Measurements from ENCODE around the gene TP53.

TP53 gene

GRCh38 chr17:7687072-7687907, at the start of gene TP53:
TP53 (minus strand) TSS chr17:7687490; CDS start chr17:7676594, 10,896 bp downstream.
- peak; percentile 88 for DNase-seq (ENCODE audit: low spot score)

DNA sequence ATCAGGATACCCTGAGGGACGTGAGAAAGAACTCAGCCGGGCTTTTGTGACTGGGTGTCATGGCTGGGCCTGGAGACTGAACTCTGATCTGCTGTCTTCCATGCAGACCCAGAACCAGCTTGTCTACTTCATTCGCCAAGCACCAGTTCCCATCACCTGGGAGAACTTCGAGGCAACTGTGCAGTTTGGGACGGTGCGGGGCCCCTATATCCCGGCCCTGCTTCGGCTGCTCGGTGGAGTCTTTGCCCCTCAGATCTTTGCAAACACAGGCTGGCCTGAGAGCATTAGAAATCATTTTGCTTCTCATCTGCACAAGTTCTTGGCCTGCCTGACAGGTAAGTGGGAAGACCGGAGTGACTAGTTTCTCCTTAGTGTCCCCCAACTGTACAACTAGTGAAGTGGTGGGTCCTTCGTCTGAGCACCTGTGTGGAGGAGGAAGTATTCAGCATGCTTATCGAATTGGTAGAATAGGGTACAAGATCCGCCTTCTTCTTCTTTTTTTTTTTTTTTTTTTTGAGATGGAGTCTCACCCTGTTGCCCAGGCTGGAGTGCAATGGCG, 45.8 kb upstream of the TP53 start:
- DNase-seq (ENCODE audit: low spot score), result no peak

GRCh38 chr17:7729816-7730215, 42.5 kb upstream of the TP53 start:
- DNase-seq (ENCODE audit: low spot score), result no peak

DNA sequence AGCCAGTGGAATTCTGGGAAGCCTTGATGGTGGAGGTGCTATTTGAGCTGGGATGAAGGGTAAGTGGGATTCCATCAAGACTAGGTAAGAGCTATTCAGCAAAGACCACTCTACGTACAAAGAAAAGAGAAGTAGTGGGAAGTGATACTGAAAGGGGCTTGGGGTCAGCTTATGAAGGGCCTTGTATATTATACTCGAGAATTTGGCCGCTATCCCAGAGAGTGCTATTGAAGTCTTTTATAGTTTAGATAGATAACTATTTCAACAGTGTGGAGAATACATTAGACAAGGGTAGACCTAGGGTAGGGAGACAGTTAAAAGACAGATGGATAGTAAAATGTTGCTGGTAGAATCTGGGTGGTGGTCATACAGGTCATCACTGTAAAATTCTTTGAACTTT, 40.6 kb upstream of the TP53 start:
- DNase-seq (ENCODE audit: low spot score), result no peak

DNA sequence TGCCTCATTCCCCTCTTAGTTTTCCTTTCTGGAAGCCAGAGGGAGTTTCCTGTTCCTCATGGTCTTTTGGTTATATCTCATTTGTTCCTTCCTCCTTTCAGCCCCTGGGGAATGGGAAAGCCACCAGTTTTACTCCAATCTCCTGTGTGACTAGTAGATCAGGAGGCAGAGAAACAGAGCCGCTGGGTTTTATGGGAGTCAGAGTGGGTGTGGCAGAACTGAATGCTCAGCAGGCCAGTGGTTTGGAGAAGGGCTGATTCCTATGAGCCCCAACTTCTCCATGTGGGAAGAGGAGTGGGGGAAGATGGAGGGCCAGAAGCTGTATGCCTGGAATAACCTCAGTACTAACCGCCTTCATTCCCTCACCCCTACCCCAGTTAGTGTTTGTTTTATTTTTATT, 34.3 kb upstream of the TP53 start:
- no peak for DNase-seq (ENCODE audit: low spot score)

- no peak for DNase-seq (ENCODE audit: low spot score)
These were observed 32.8 kb upstream of the TP53 start for GRCh38 chr17:7720125-7720524.

GRCh38 chr17:7719661-7720060, 32.4 kb upstream of the TP53 start:
- DNase-seq (ENCODE audit: low spot score), result no peak

- DNase-seq (ENCODE audit: low spot score), result no peak
These were observed 30.6 kb upstream of the TP53 start for GRCh38 chr17:7717756-7718350.

- peak; percentile 92 for DNase-seq (ENCODE audit: low spot score)
These were observed 29.8 kb upstream of the TP53 start, which contains the start of gene DNAH2 for GRCh38 chr17:7716901-7717755. DNAH2 (plus strand) TSS chr17:7717744; CDS start chr17:7719735, 1,991 bp downstream.

GRCh38 chr17:7715936-7716886, 28.9 kb upstream of the TP53 start:
- DNase-seq (ENCODE audit: low spot score), result no peak

DNA sequence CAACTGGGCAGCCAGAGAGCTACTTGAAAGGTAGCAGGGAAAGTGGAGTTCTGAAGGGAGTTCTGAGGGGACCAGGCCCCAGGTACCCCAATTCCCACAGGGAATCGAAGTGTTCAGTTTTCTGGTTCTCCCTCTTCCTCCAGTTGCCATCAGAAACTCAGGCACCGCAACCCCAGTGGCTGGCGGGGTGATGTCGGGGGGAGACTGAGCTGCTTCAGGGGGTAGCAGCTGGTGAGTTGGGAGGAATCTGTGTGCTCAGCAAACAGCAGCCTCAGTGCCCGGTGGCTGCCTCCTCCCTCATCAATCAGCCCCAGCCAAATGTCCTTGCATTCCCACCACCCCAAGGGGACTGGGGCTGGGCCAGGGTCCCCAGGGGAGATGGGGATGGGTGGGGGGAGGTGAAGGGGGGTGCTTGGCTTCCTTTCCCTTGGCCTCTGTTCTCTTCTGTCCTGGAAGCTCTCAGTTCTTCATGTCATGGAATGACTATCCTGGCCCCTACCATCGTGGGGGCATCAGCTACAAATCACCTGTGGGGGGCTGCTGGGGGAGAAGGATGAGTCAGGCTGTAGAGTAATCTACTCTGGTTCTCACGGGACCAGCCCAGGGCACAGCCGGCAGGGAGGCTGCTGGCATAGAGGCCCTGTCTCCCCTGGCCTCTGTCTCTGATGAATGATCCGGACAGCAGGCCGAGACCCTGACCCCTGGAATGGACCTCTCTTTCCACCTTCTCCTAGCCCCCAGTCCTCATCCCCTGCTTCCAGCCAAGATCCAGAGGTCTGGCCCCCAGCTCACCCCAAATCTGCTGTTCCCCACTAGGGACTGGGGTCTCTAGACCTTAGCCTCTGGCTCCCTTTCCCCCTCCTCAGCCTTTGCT, 27.7 kb upstream of the TP53 start:
- DNase-seq (ENCODE audit: low spot score), result no peak

DNA sequence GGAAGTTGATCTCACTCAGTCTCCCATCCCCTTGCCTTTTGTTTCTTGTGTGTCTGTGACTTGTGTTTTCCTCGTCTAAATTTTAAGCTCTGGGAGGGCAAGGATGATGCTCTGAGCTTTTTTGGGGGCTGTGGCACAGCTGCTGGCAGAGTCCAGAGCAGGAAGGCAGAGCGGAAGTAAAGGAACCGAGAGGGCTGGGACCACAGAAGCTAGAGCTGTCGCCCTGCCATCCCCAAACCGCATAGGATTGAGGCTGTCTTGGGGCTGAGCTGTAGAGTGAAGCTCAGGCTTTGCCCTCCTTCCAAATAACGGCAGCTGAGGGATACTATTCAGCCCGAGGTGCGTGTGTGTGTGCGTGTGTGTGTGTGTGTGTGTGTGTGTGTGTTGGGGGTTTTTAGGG, 26.5 kb upstream of the TP53 start:
- DNase-seq (ENCODE audit: low spot score), result no peak

GRCh38 chr17:7712111-7712771, 25.0 kb upstream of the TP53 start:
- no peak for DNase-seq (ENCODE audit: low spot score)

GRCh38 chr17:7711051-7711755, 23.9 kb upstream of the TP53 start:
- DNase-seq (ENCODE audit: low spot score), result no peak

- no peak for DNase-seq (ENCODE audit: low spot score)
These were observed 23.0 kb upstream of the TP53 start for GRCh38 chr17:7710301-7710700.

DNA sequence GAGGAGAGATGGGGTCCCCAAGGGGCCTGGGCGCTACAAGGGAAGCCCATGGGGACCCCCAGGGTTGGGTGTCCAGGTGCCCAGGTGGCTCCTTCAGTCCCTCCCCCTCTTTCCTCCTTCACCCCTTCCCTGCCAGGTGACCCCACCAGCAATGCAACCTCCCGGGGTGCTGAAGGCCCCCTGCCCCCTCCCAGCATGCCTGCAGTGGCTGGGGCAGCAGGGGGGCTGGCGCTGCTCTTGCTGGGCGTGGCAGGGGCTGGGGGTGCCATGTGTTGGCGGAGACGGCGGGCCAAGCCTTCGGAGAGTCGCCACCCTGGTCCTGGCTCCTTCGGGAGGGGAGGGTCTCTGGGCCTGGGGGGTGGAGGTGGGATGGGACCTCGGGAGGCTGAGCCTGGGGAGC, 21.7 kb upstream of the TP53 start:
- no peak for DNase-seq (ENCODE audit: low spot score)

DNA sequence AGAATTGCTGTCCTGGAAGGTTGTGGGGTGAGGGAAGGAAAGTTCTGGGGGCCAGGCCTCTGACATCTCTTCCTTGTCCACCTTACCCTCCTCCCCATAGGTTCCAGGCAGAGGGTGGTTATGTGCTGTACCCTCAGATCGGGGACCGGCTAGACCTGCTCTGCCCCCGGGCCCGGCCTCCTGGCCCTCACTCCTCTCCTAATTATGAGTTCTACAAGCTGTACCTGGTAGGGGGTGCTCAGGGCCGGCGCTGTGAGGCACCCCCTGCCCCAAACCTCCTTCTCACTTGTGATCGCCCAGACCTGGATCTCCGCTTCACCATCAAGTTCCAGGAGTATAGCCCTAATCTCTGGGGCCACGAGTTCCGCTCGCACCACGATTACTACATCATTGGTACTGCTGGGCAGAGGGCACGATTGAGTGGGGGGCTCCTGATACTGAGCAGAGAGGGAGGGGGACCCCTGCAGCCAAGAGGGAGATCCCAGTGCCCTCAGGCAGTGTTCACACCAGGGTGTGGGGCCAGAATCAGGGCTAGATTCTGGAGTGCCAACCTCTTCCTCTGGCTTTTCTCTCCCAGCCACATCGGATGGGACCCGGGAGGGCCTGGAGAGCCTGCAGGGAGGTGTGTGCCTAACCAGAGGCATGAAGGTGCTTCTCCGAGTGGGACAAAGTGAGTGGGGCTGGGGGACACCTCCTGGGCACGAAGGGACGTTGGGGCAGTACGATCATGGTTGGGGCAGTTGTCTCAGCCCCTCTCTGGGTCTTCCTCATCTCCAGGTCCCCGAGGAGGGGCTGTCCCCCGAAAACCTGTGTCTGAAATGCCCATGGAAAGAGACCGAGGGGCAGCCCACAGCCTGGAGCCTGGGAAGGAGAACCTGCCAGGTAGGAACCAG, 20.8 kb upstream of the TP53 start:
- no peak for DNase-seq (ENCODE audit: low spot score)

GRCh38 chr17:7707446-7707845, 20.2 kb upstream of the TP53 start:
- DNase-seq (ENCODE audit: low spot score), result no peak
